CD14-positive monocyte (primary cell): ENCODE measurements around the gene NLK. TPM values are rescaled to one million over a fixed set of nuclear protein-coding genes. Genes with fewer than 3 reads are reported as not detected.

Source experiments
- DNase-seq, 3 donors: peaks; one replicate each; pipeline ENCODE4 v3.0.0-alpha.2; 2011 to 2022
- H2AFZ ChIP-seq: 2 replicates; pipeline ENCODE4 v1.6.0; 2012; ENCODE audit warnings: mild to moderate bottlenecking, low read depth, low read length, inconsistent platforms; ENCODE audit not compliant: insufficient read depth, poor library complexity, severe bottlenecking
- H3K27ac ChIP-seq, 2 donors: 1 replicate in 1 of 2; 2 replicates in 1 of 2; pipeline ENCODE4 v1.5.1; 2012 to 2013; ENCODE audit warnings: low read length in 2 of 2, control low read depth in 1 of 2, inconsistent platforms in 1 of 2, low read depth in 1 of 2, mild to moderate bottlenecking in 1 of 2
- H3K27me3 ChIP-seq, 2 donors: one replicate each; pipeline versions ENCODE4 v1.6.0 to v1.6.1; 2011 to 2013; ENCODE audit warnings: low read length in 2 of 2; ENCODE audit not compliant: control insufficient read depth in 2 of 2, insufficient read depth in 2 of 2
- H3K36me3 ChIP-seq, 2 donors: replicated peaks in 1 of 2; 1 replicate in 1 of 2; 2 replicates in 1 of 2; pipeline versions ENCODE4 v1.5.1 to v1.6.1; 2012 to 2013; ENCODE audit warnings: low read length in 2 of 2, control low read depth in 1 of 2, inconsistent platforms in 1 of 2, mild to moderate bottlenecking in 1 of 2; ENCODE audit not compliant: insufficient read depth in 2 of 2, control insufficient read depth in 1 of 2
- H3K4me1 ChIP-seq, 2 donors: 1 replicate in 1 of 2; 2 replicates in 1 of 2; pipeline versions ENCODE4 v1.5.1 to v1.6.1; 2012 to 2013; ENCODE audit warnings: low read length in 2 of 2, control low read depth in 1 of 2, inconsistent platforms in 1 of 2, mild to moderate bottlenecking in 1 of 2, moderate library complexity in 1 of 2; ENCODE audit not compliant: insufficient read depth in 2 of 2, control insufficient read depth in 1 of 2
- H3K4me2 ChIP-seq: replicated peaks from 2 replicates; pipeline ENCODE3; 2012; ENCODE audit warnings: low read length, moderate library complexity, mild to moderate bottlenecking; ENCODE audit not compliant: poor library complexity, severe bottlenecking; ENCODE audit errors: extremely low read depth
- H3K4me3 ChIP-seq, 3 experiments: fragments of 200-600 bp in 1 of 3; sonication (generic) in 1 of 3; replicated peaks in 1 of 3; 1 replicate in 2 of 3; 2 replicates in 1 of 3; pipeline ENCODE4 v1.5.1; 2011 to 2013; ENCODE audit warnings: low read length in 3 of 3, mild to moderate bottlenecking in 3 of 3, control low read depth in 2 of 3, low read depth in 2 of 3, inconsistent platforms in 1 of 3, moderate library complexity in 1 of 3
- H3K79me2 ChIP-seq: 2 replicates; pipeline ENCODE4 v1.6.0; 2012; ENCODE audit warnings: mild to moderate bottlenecking, control low read depth, inconsistent platforms, low read length, moderate library complexity; ENCODE audit not compliant: insufficient read depth
- H3K9ac ChIP-seq: 2 replicates; pipeline ENCODE4 v1.6.0; 2017; ENCODE audit warnings: low read length, mild to moderate bottlenecking; ENCODE audit not compliant: insufficient read depth, poor library complexity, severe bottlenecking
- H3K9me3 ChIP-seq, 2 donors: replicated peaks in 1 of 2; 1 replicate in 1 of 2; 2 replicates in 1 of 2; pipeline versions ENCODE4 v1.5.1 to v1.6.1; 2012 to 2013; ENCODE audit warnings: low read length in 2 of 2, control low read depth in 1 of 2; ENCODE audit not compliant: control insufficient read depth in 1 of 2, insufficient read depth in 1 of 2
- H4K20me1 ChIP-seq: 2 replicates; pipeline ENCODE4 v1.6.0; 2012; ENCODE audit warnings: mild to moderate bottlenecking, low read length, control low read depth, moderate library complexity; ENCODE audit not compliant: insufficient read depth
- H3K27ac Mint-ChIP-seq, 7 donors: one replicate each; pipeline ENCODE4 v1.8.0; 2020; ENCODE audit warnings: mild to moderate bottlenecking in 7 of 7, mixed read lengths in 7 of 7, moderate library complexity in 6 of 7, inconsistent platforms in 2 of 7
- H3K27me3 Mint-ChIP-seq, 3 donors: one replicate each; pipeline ENCODE4 v1.8.0; 2021 to 2022; ENCODE audit warnings: low read depth in 3 of 3, mild to moderate bottlenecking in 3 of 3, mixed read lengths in 3 of 3, moderate library complexity in 3 of 3, inconsistent platforms in 1 of 3
- H3K36me3 Mint-ChIP-seq, 2 donors: one replicate each; pipeline ENCODE4 v1.8.0; 2020; ENCODE audit warnings: mixed read lengths in 2 of 2, inconsistent platforms in 1 of 2, mild to moderate bottlenecking in 1 of 2
- H3K4me1 Mint-ChIP-seq: one replicate; pipeline ENCODE4 v1.8.0; 2020; ENCODE audit warnings: mild to moderate bottlenecking, mixed read lengths
- H3K4me3 Mint-ChIP-seq, 2 donors: one replicate each; pipeline ENCODE4 v1.8.0; 2020; ENCODE audit warnings: mild to moderate bottlenecking in 2 of 2, mixed read lengths in 2 of 2, moderate library complexity in 1 of 2
- H3K9me3 Mint-ChIP-seq, 7 donors: one replicate each; pipeline ENCODE4 v1.8.0; 2020 to 2022; ENCODE audit warnings: mixed read lengths in 7 of 7, mild to moderate bottlenecking in 6 of 7, moderate library complexity in 6 of 7, inconsistent platforms in 2 of 7
- CTCF ChIP-seq: fragments of 200-600 bp; IDR thresholded peaks from one replicate; pipeline ENCODE4 v1.8.0; 2022; ENCODE audit warnings: antibody characterized with exemption, mild to moderate bottlenecking
- WGBS: methylation state at CpG from one replicate; pipeline ENCODE4 v1.1.5; 2013; ENCODE audit warnings: missing lambda C conversion rate; ENCODE audit not compliant: insufficient coverage; 5-methylcytosine and 5-hydroxymethylcytosine counted together
- intact Hi-C, 2 donors: fragments of 100-400 bp; cut with micrococcal nuclease; formaldehyde crosslinking; loops; one replicate each; pipeline versions ENCODE4 v1.15.0 to v1.15.1; 2023
- polyA plus RNA-seq, 3 donors: library from polyadenylated mRNA; depleted of rRNA in 1 of 3; unstranded in 2 of 3; stranded (reverse) in 1 of 3; fragments of 300-500 nt in 2 of 3; fragments of >200 nt in 1 of 3; fragmentation: Illumina TruSeq in 2 of 3; gene quantifications; 1 replicate in 2 of 3; 2 replicates in 1 of 3; pipeline ENCODE4 v1.2.3, GENCODE V29; 2012 to 2021

The NLK gene
- polyA plus RNA-seq, 3 donors = 1.7 to 6.5 (median 2.0) TPM

- H3K36me3 Mint-ChIP-seq = peaks cover 7 to 11% of the 10 kb centered on the region in 2 donors
Observed at GRCh38 chr17:28159004-28159403, 116.5 kb downstream of the NLK start.

GRCh38 chr17:28159924-28160323, 117.4 kb downstream of the NLK start:
- Histone ChIP-seq H3K79me2 (no peaks in the 10 kb centered on the region), H4K20me1 (no peaks in the 10 kb centered on the region), H3K27me3 (no peaks in the 10 kb centered on the region), H3K4me2 (no peak overlapping the region), H3K4me1 (peaks cover 0 to 7% of the 10 kb centered on the region in 2 donors), H3K9ac (no peak overlapping the region), H3K9me3 (no peaks in the 10 kb centered on the region), H3K4me3 (no peak overlapping the region), H3K36me3 (peaks cover 3 to 10% of the 10 kb centered on the region in 2 donors), H2AFZ (no peak overlapping the region), H3K27ac (no peak overlapping the region)
- Mint-ChIP-seq H3K27me3 (no peaks in the 10 kb centered on the region), H3K9me3 (peaks cover 0 to 3% (median 0%) of the 10 kb centered on the region in 7 donors), H3K27ac (peak overlapping the region in 2 of 7 donors; percentile 9 to 36), H3K4me3 (no peak overlapping the region), H3K36me3 (peaks cover 9% of the 10 kb centered on the region in 2 donors), H3K4me1 (peaks cover 13% of the 10 kb centered on the region)
- TF ChIP-seq CTCF = no peak
- no peak for DNase-seq
- intact Hi-C loops = no loop called here
- 100% methylated on average over 1 of the region's 5 CpGs for WGBS

More at GRCh38 chr17:28159004-28159403, 116.5 kb downstream of the NLK start:
- WGBS = 75% methylated on average over 1 of the region's 1 CpG
- no peak overlapping the region for H3K4me2 ChIP-seq
- DNase-seq = no peak
- no peak overlapping the region for H2AFZ ChIP-seq
- no peak overlapping the region for H3K9ac ChIP-seq
- no peaks in the 10 kb centered on the region for H4K20me1 ChIP-seq
- intact Hi-C loops = no loop called here
- Mint-ChIP-seq H3K4me3 (no peak overlapping the region), H3K27ac (no peak overlapping the region), H3K4me1 (peaks cover 11% of the 10 kb centered on the region), H3K27me3 (no peaks in the 10 kb centered on the region), H3K9me3 (peaks cover 0 to 3% (median 0%) of the 10 kb centered on the region in 7 donors)
- H3K9me3 ChIP-seq = no peaks in the 10 kb centered on the region
- no peak overlapping the region for H3K27ac ChIP-seq
- H3K4me1 ChIP-seq = peaks cover 0 to 5% of the 10 kb centered on the region in 2 donors
- H3K27me3 ChIP-seq = no peaks in the 10 kb centered on the region
- TF ChIP-seq CTCF = no peak
- peaks cover 0 to 7% of the 10 kb centered on the region in 2 donors for H3K36me3 ChIP-seq
- no peak overlapping the region for H3K4me3 ChIP-seq
- no peaks in the 10 kb centered on the region for H3K79me2 ChIP-seq
